ENCODE measurements around the gene DNAJA4.
"Not testable (repeated sequence)": the region's sequence is repeated elsewhere in the genome, so short reads cannot be mapped to it uniquely, and the experiment has no call there.

DNA sequence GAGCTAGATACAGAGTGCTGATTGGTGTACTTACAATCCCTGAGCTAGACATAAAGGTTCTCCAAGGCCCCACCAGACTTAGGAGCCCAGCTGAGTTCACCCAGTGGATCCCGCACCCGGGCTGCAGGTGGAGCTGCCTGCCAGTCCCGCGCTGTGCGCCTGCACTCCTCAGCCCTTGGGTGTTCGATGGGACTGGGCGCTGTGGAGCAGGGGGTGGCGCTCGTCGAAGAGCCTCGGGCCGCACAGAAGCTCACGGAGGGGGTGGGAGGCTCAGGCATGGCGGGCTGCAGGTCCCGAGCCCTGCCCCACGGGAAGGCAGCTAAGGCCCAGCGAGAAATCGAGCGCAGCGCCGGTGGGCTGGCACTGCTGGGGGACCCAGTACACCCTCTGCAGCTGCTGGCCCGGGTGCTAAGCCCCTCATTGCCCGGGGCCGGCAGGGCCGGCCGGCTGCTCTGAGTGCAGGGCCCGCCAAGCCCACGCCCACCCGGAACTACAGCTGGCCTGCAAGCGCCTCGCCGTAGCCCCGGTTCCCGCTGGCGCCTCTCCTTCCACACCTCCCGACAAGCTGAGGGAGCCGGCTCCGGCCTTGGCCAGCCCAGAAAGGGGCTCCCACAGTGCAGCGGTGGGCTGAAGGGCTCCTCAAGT, 18.3 kb upstream of the DNAJA4 start:
- TF ChIP-seq ZNF10 (CRISPR knock-in tag; IDR thresholded peaks at IDR 0.05; ENCODE audit: borderline replicate concordance, low read depth); SP1 (IDR thresholded peaks at IDR 0.05); SP1 (CRISPR knock-in tag; IDR thresholded peaks at IDR 0.05); HDAC6 (IDR thresholded peaks at IDR 0.05; ENCODE audit: low read depth, low read length); EZH2 (conservative IDR thresholded peaks at IDR 0.05; ENCODE audit: low read depth, low read length); ZNF557 (CRISPR knock-in tag; IDR thresholded peaks at IDR 0.05); ZSCAN20 (CRISPR knock-in tag; IDR thresholded peaks at IDR 0.05; ENCODE audit: borderline replicate concordance): not testable (repeated sequence)

Measured in HepG2 (cell line).